H54 (cell line): ENCODE measurements around the gene RGS12.
A peak's percentile ranks its signal among the peaks of the same experiment; 100 is the strongest.

Experiments
- DNase-seq: peaks from one replicate; pipeline ENCODE4 v3.0.0; 2011; ENCODE audit warnings: low spot score, mixed read lengths; ENCODE audit not compliant: insufficient read length
- FAIRE-seq: peaks from 3 replicates; lab custom pipeline; 2011; peaks lifted over from hg19 to GRCh38; lab: Jason Lieb, UNC
- POLR2A ChIP-seq: IDR thresholded peaks from 2 replicates; pipeline ENCODE4 v1.6.1; 2011; ENCODE audit warnings: low read depth, mild to moderate bottlenecking, low read length

The RGS12 gene

GRCh38 chr4:3292571-3293400 is at the start of gene RGS12:
TSS of gene RGS12 (plus strand) at chr4:3293021. CDS start at chr4:3316171, 23,150 bp downstream.
- TF ChIP-seq POLR2A: peak; percentile 88
- FAIRE-seq (no peak), DNase-seq (peak; percentile 98)

GRCh38 chr4:3243136-3243780 is 49.6 kb upstream of the RGS12 start:
- FAIRE-seq (no peak), DNase-seq (no peak)
- TF ChIP-seq POLR2A: no peak

- FAIRE-seq (no peak), DNase-seq (no peak)
- TF ChIP-seq POLR2A: no peak
Observed at GRCh38 chr4:3244002-3244401, 48.8 kb upstream of the RGS12 start.

GRCh38 chr4:3244747-3245146 is 48.1 kb upstream of the RGS12 start:
- no peak for DNase-seq
- no peak for FAIRE-seq

GRCh38 chr4:3245676-3246075 is 47.1 kb upstream of the RGS12 start:
- DNase-seq (no peak), FAIRE-seq (no peak)
- TF ChIP-seq POLR2A: no peak

More at GRCh38 chr4:3244747-3245146, 48.1 kb upstream of the RGS12 start:
- TF ChIP-seq POLR2A: no peak

GRCh38 chr4:3246458-3247398 is 46.1 kb upstream of the RGS12 start:
- no peak for TF ChIP-seq POLR2A
- no peak for FAIRE-seq
- peak; percentile 37 for DNase-seq

- FAIRE-seq (no peak), DNase-seq (no peak)
- no peak for TF ChIP-seq POLR2A
Observed at GRCh38 chr4:3247399-3248177, 45.2 kb upstream of the RGS12 start.

- FAIRE-seq (no peak), DNase-seq (no peak)
- no peak for TF ChIP-seq POLR2A
Observed at GRCh38 chr4:3248178-3248480, 44.7 kb upstream of the RGS12 start.

- TF ChIP-seq POLR2A: no peak
- FAIRE-seq (no peak), DNase-seq (no peak)
Observed at GRCh38 chr4:3248811-3249661, 43.8 kb upstream of the RGS12 start, which contains the start of gene MSANTD1. TSS of gene MSANTD1 (plus strand) at chr4:3249159. CDS start at chr4:3249223, 64 bp downstream.

GRCh38 chr4:3249711-3250437 is 42.9 kb upstream of the RGS12 start:
- TF ChIP-seq POLR2A: no peak
- FAIRE-seq: no peak
- DNase-seq: no peak

- DNase-seq (no peak), FAIRE-seq (no peak)
- TF ChIP-seq POLR2A: no peak
Observed at GRCh38 chr4:3250438-3250955, 42.3 kb upstream of the RGS12 start.
